ENCODE measurements around the gene KITLG. TPM values are rescaled to one million over a fixed set of nuclear protein-coding genes. Genes with fewer than 3 reads are reported as not detected.

KITLG gene
- polyA plus RNA-seq, 2 of the 4 experiments (the other 2 are of a cell fraction), result 8.0 to 10.1 TPM

DNA sequence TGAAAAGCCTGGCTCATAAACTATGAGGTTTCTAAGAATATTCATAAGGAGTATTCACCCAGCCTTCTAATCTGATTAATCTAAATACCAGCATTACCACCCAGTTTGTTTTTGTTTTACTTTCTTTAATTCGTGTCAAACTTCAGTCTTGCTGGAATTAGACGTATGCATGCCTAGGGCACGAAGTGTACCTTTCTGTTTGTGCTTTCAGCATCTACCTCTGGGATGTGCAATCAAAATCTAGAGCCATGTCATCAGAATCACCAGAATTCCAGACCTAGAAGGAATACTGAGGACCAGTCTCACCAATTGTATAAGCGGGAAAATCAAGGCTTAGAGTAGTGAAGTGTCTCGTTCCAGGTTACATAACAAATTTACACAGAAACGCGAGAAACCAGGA is 57.3 kb downstream of the KITLG start:
- no peak for ATAC-seq
- WGBS (ENCODE audit: missing lambda C conversion rate), result 88% methylated on average over 7 of the region's 7 CpGs
- Histone ChIP-seq H3K27ac (no peak overlapping the region), H3K4me1 (no peaks in the 10 kb centered on the region), H3K9me3 (peaks cover 2% of the 10 kb centered on the region; the same call in 1 of the 3 replicates), H3K4me3 (no peak overlapping the region), H3K4me2 (no peak overlapping the region)
- no peak for DNase-seq (ENCODE audit: low read depth in 1 of 2, low spot score in 1 of 2)
- ChIA-PET POLR2A (no interaction called here), CTCF (interaction anchor here (1.1 kb wide), 1 partner anchor 494 kb away, joined by 3 read pairs; no protein-coding TSS in a partner anchor)
- FAIRE-seq, result no peak
- no peak for TF ChIP-seq GATA3 (IDR thresholded peaks at IDR 0.05; ENCODE audit: borderline replicate concordance)
- no peak for TF ChIP-seq ZNF302 (CRISPR knock-in tag; IDR thresholded peaks at IDR 0.05)
- TF ChIP-seq TFCP2L1 (CRISPR knock-in tag; IDR thresholded peaks at IDR 0.05), result no peak
- TF ChIP-seq HEYL (CRISPR knock-in tag; IDR thresholded peaks at IDR 0.05), result no peak
- TF ChIP-seq KDM1A (IDR thresholded peaks at IDR 0.05; ENCODE audit: low read depth), result no peak
- no peak for TF ChIP-seq ZC3H11A (IDR thresholded peaks at IDR 0.05)
- no peak for TF ChIP-seq CBX8 (IDR thresholded peaks at IDR 0.05)
- TF ChIP-seq, protein P1, sequence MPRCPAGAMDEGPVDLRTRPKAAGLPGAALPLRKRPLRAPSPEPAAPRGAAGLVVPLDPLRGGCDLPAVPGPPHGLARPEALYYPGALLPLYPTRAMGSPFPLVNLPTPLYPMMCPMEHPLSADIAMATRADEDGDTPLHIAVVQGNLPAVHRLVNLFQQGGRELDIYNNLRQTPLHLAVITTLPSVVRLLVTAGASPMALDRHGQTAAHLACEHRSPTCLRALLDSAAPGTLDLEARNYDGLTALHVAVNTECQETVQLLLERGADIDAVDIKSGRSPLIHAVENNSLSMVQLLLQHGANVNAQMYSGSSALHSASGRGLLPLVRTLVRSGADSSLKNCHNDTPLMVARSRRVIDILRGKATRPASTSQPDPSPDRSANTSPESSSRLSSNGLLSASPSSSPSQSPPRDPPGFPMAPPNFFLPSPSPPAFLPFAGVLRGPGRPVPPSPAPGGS (IDR thresholded peaks at IDR 0.05), result no peak
- TF ChIP-seq HOXA7 (CRISPR knock-in tag; IDR thresholded peaks at IDR 0.05), result no peak
- no peak for TF ChIP-seq EHF (CRISPR knock-in tag; IDR thresholded peaks at IDR 0.05)
- no peak for TF ChIP-seq POLR2A (IDR thresholded peaks at IDR 0.05; ENCODE audit: low read length)
- TF ChIP-seq, protein P2, sequence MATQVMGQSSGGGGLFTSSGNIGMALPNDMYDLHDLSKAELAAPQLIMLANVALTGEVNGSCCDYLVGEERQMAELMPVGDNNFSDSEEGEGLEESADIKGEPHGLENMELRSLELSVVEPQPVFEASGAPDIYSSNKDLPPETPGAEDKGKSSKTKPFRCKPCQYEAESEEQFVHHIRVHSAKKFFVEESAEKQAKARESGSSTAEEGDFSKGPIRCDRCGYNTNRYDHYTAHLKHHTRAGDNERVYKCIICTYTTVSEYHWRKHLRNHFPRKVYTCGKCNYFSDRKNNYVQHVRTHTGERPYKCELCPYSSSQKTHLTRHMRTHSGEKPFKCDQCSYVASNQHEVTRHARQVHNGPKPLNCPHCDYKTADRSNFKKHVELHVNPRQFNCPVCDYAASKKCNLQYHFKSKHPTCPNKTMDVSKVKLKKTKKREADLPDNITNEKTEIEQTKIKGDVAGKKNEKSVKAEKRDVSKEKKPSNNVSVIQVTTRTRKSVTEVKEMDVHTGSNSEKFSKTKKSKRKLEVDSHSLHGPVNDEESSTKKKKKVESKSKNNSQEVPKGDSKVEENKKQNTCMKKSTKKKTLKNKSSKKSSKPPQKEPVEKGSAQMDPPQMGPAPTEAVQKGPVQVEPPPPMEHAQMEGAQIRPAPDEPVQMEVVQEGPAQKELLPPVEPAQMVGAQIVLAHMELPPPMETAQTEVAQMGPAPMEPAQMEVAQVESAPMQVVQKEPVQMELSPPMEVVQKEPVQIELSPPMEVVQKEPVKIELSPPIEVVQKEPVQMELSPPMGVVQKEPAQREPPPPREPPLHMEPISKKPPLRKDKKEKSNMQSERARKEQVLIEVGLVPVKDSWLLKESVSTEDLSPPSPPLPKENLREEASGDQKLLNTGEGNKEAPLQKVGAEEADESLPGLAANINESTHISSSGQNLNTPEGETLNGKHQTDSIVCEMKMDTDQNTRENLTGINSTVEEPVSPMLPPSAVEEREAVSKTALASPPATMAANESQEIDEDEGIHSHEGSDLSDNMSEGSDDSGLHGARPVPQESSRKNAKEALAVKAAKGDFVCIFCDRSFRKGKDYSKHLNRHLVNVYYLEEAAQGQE (IDR thresholded peaks at IDR 0.05), result no peak
- no peak for TF ChIP-seq JUNB (IDR thresholded peaks at IDR 0.05)
- TF ChIP-seq, protein P3, sequence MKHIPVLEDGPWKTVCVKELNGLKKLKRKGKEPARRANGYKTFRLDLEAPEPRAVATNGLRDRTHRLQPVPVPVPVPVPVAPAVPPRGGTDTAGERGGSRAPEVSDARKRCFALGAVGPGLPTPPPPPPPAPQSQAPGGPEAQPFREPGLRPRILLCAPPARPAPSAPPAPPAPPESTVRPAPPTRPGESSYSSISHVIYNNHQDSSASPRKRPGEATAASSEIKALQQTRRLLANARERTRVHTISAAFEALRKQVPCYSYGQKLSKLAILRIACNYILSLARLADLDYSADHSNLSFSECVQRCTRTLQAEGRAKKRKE (CRISPR knock-in tag; IDR thresholded peaks at IDR 0.05; ENCODE audit: low read depth), result no peak
- TF ChIP-seq RFX5 (IDR thresholded peaks at IDR 0.05), result no peak
- TF ChIP-seq RAD21 (conservative IDR thresholded peaks at IDR 0.05 in 1 of 2, IDR thresholded peaks at IDR 0.05 in 1 of 2), result no peak
- TF ChIP-seq SMC3 (IDR thresholded peaks at IDR 0.05), result no peak
- no peak for TF ChIP-seq NR3C1 (IDR thresholded peaks at IDR 0.05)

DNA sequence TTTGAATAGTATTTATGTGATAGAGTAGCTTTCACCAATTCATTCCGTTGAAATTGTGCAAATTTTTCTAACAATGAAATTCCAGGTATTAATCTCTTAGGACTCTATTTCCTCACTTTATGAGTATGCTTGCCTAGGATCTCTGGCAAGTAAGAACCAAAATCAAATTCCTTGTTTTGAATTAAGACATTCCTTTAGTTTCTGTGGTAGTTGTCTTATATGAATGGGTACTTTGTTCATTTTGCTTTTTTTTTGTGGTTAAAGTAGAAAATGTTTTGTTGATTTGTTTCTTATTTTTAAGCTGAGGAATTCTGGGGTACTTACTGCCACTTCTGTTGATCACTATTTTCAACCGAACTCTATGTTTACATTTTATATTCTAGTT is 59.8 kb downstream of the KITLG start:
- 69% methylated on average over 2 of the region's 2 CpGs for WGBS (ENCODE audit: missing lambda C conversion rate)
- no peak overlapping the region for H3K27ac ChIP-seq
- no peaks in the 10 kb centered on the region for H3K9me3 ChIP-seq
- ChIA-PET POLR2A (no interaction called here), CTCF (no interaction called here)
- ATAC-seq (no peak), DNase-seq (ENCODE audit: low read depth in 1 of 2, low spot score in 1 of 2) (no peak), FAIRE-seq (no peak)
- no peaks in the 10 kb centered on the region for H3K4me1 ChIP-seq
- TF ChIP-seq RARB (CRISPR knock-in tag; IDR thresholded peaks at IDR 0.05), result no peak
- no peak for TF ChIP-seq MAFK (IDR thresholded peaks at IDR 0.05; ENCODE audit: partially characterized antibody)
- TF ChIP-seq, protein P4, sequence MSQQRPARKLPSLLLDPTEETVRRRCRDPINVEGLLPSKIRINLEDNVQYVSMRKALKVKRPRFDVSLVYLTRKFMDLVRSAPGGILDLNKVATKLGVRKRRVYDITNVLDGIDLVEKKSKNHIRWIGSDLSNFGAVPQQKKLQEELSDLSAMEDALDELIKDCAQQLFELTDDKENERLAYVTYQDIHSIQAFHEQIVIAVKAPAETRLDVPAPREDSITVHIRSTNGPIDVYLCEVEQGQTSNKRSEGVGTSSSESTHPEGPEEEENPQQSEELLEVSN (IDR thresholded peaks at IDR 0.05; ENCODE audit: borderline replicate concordance, low read depth), result no peak
- TF ChIP-seq MAZ (IDR thresholded peaks at IDR 0.05; ENCODE audit: borderline replicate concordance, low read depth, low read length), result no peak
- TF ChIP-seq POLR2AphosphoS2 (conservative IDR thresholded peaks at IDR 0.05; ENCODE audit: low read length), result no peak
- TF ChIP-seq FOSB (CRISPR knock-in tag; IDR thresholded peaks at IDR 0.05), result no peak
- TF ChIP-seq ZNF302 (CRISPR knock-in tag; IDR thresholded peaks at IDR 0.05), result no peak
- TF ChIP-seq, protein P5, sequence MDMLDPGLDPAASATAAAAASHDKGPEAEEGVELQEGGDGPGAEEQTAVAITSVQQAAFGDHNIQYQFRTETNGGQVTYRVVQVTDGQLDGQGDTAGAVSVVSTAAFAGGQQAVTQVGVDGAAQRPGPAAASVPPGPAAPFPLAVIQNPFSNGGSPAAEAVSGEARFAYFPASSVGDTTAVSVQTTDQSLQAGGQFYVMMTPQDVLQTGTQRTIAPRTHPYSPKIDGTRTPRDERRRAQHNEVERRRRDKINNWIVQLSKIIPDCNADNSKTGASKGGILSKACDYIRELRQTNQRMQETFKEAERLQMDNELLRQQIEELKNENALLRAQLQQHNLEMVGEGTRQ (IDR thresholded peaks at IDR 0.05), result no peak
- TF ChIP-seq KDM5A (IDR thresholded peaks at IDR 0.05), result no peak
- TF ChIP-seq, protein P6, sequence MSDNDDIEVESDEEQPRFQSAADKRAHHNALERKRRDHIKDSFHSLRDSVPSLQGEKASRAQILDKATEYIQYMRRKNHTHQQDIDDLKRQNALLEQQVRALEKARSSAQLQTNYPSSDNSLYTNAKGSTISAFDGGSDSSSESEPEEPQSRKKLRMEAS (IDR thresholded peaks at IDR 0.05), result no peak
- TF ChIP-seq RNF2 (IDR thresholded peaks at IDR 0.05; ENCODE audit: borderline replicate concordance, low read depth), result no peak
- TF ChIP-seq POLR2A (IDR thresholded peaks at IDR 0.05; ENCODE audit: low read length), result no peak
- H3K4me2 ChIP-seq, result no peak overlapping the region
- no peak overlapping the region for H3K4me3 ChIP-seq
